SH-SY5Y (cell line): ENCODE measurements around the gene DIP2C.

Experiments
- GATA2 ChIP-seq: IDR thresholded peaks from 2 replicates; pipeline ENCODE4 v1.6.1; 2011; ENCODE audit warnings: mild to moderate bottlenecking, low read depth, low read length
- GATA3 ChIP-seq: IDR thresholded peaks from 2 replicates; pipeline ENCODE4 v1.6.1; 2011; ENCODE audit warnings: low read depth, mild to moderate bottlenecking, low read length, moderate library complexity

- TF ChIP-seq GATA2 (no peak), GATA3 (no peak)
These were observed 80.2 kb downstream of the DIP2C start for GRCh38 chr10:609262-609658.
